ENCODE measurements around the gene EPHA7. TPM values are rescaled to one million over a fixed set of nuclear protein-coding genes. Genes with fewer than 3 reads are reported as not detected.

Gene EPHA7
- polyA plus RNA-seq, 1 donor: 53.5 TPM

GRCh38 chr6:93243231-93243778 lies 176.1 kb downstream of the EPHA7 start:
- DNase-seq: no peak

- DNase-seq: no peak
Measured at GRCh38 chr6:93242049-93242448, 177.3 kb downstream of the EPHA7 start.

DNA sequence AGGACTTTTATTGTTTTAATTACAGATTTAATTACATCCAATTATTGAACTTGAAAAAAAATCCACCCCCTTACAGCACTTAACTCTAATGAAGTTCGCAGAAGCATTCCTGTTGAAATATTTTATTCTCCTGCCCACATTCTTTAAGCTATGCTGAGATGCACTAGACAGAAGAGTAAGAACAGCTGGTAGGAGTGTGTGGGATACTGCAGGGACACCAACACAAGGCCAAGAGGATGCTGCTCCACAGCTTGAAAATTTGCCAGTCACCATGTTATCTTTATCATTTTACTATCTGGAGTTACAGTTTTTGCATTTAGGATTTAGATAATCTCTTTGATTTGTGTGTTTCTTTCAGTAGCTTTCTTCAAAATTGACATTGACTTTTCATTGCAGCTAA lies 180.7 kb downstream of the EPHA7 start:
- DNase-seq: no peak

- no peak for DNase-seq
Measured at GRCh38 chr6:93235775-93236174, 183.6 kb downstream of the EPHA7 start.

DNA sequence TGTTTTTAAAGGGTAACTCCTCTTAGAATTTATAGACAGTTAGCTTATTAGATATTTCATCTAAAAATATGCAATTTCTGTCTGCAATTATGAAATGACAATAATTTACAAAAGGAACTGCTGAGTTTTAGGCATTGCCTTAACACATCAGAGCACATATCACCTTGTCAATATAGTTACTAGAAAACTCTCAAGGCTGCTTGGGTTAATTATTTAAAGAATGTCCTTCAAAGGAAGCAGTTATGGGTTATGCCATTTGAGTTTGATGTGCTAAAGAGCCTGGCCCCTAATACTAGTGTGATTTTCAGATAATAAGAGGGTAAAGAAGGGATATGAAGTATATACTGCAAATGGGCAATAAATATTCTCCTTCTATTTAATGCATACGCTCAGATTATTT lies 192.5 kb downstream of the EPHA7 start:
- no peak for DNase-seq

DNA sequence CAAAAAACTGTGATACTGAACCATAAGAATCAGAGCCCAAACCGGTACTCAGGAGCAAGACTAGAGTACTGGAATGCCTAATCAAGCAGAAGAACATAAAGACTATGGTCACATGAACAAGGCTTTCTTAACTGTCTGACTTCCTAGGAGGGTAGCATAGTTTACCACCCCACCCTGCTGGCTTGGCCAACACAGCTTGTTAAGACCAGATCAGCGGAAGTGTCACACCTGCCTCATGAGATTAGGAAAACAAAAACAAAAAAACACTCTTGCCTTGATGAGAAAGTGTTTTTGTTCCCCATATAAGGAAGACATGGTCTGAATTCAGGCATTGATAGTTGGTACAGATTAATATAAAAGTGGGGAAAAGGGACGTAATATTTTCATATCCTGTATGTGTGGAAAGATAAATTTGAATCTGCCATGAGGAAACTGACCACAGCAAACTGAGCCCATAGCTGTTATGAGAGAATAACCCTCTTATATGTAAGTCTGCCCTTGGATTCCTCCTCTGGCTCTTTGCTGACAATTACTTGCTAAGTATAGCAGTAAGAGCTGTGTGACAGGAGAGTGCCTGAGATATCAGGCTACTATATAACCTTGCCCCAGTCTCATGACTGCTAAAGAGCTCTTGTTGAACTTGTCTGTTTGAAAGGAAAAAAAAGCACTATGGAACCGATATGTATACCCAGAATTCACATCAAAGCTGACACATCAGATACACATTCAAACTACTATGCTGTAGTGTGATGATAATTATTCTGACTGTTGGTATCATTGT lies 197.1 kb downstream of the EPHA7 start:
- no peak for DNase-seq

GRCh38 chr6:93219447-93219846 lies 199.9 kb downstream of the EPHA7 start:
- no peak for DNase-seq

GRCh38 chr6:93218096-93218495 lies 201.3 kb downstream of the EPHA7 start:
- DNase-seq: no peak

GRCh38 chr6:93213028-93213427 lies 206.3 kb downstream of the EPHA7 start:
- DNase-seq: no peak

- DNase-seq: no peak
Measured at GRCh38 chr6:93210908-93211307, 208.5 kb downstream of the EPHA7 start.

GRCh38 chr6:93209358-93209757 lies 210.0 kb downstream of the EPHA7 start:
- DNase-seq: no peak

DNA sequence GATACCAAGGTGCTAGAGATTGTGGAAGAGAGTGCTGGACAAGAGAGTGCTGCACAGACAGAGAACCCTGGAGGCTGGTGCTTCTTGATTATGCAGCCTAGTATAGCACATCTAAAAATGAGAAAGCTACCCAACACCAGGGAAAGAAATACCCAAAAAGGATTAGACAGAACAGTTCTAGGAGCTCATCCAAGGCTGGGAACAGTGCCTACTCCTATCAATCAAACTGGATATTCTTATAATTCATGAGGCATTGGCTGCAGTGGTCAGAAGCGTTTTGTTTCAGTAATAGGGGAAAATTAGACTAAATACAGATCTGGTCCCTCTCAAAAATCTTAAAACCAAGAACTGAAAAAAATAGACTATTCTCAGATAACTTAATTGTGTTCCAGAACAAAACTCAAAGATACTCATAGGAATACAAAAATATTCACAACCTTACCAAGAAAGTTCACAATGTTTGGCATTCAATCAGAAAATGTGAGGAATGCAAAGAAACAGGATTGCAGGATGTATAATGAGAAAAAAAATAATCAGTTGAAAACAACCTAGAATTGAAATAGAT lies 222.9 kb downstream of the EPHA7 start:
- DNase-seq: no peak

GRCh38 chr6:93194480-93194879 lies 224.9 kb downstream of the EPHA7 start:
- no peak for DNase-seq

DNA sequence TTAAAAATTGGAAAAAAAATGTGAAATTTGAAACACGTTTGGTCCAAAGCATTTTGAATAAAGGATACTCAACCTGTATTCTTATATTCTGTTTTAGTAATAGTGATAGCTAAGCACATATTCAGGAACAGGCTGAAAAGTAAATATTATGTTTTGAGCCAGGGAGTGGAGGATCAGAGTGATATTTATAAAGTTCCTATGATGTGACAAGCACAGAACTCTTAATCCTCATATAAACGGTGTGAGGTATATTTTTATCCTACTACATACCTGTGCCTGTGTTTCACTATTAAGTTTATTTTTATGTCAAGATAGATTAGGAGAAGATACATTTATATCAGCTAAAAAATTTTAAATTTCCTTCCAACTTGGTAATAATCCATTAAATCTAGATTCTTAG lies 225.5 kb downstream of the EPHA7 start:
- no peak for DNase-seq

All from left kidney (tissue), 2 donors.